Heart right ventricle (tissue), 16 donors: ENCODE data around the gene NFYA. TPM values are rescaled to one million over a fixed set of nuclear protein-coding genes. Genes with fewer than 3 reads are reported as not detected.
A peak's percentile ranks its signal among the peaks of the same experiment; 100 is the strongest.

Experiments used
- ATAC-seq, 8 donors: fragments of 200-7000 bp; cut with Tn5 transposase; one replicate each; pipeline ENCODE4 v1.9.1; 2020; ENCODE audit warnings: mild to moderate bottlenecking in 8 of 8, moderate library complexity in 8 of 8, moderate number of reproducible peaks in 1 of 8
- DNase-seq, 2 donors: peaks; one replicate each; pipeline ENCODE4 v3.0.0-alpha.2; 2020
- H3K27ac ChIP-seq, 10 donors: fragments of 200-600 bp; sonication (generic) in 2 of 10; one replicate each; pipeline versions ENCODE4 v1.5.0 to v1.8.0; 2020 to 2022; ENCODE audit warnings: mild to moderate bottlenecking in 3 of 10
- H3K27me3 ChIP-seq, 7 donors: fragments of 200-600 bp; one replicate each; pipeline ENCODE4 v1.8.0; 2021 to 2022; ENCODE audit warnings: mild to moderate bottlenecking in 2 of 7
- H3K36me3 ChIP-seq, 9 donors: fragments of 200-600 bp; sonication (generic) in 1 of 9; one replicate each; pipeline versions ENCODE4 v1.5.0 to v1.8.0; 2020 to 2022; ENCODE audit warnings: mild to moderate bottlenecking in 2 of 9
- H3K4me1 ChIP-seq, 9 donors: fragments of 200-600 bp; sonication (generic) in 1 of 9; one replicate each; pipeline versions ENCODE4 v1.5.0 to v1.8.0; 2020 to 2022; ENCODE audit warnings: mild to moderate bottlenecking in 4 of 9
- H3K4me3 ChIP-seq, 10 donors: fragments of 200-600 bp; sonication (generic) in 2 of 10; one replicate each; pipeline versions ENCODE4 v1.5.0 to v1.8.0; 2020 to 2022; ENCODE audit warnings: mild to moderate bottlenecking in 7 of 10, moderate library complexity in 2 of 10
- H3K9me3 ChIP-seq, 11 donors: fragments of 200-600 bp in 10 of 11; sonication (generic) in 2 of 11; one replicate each; pipeline versions ENCODE4 v1.5.0 to v1.8.0; 2013 to 2022; ENCODE audit warnings: mild to moderate bottlenecking in 2 of 11, control low read depth in 1 of 11, moderate library complexity in 1 of 11
- WGBS, 2 donors: extraction: QIAGEN DNeasy Blood & Tissue Kit; methylation state at CpG; one replicate each; pipeline ENCODE4 v1.1.7; 2013; ENCODE audit warnings: inconsistent platforms in 1 of 2; 5-methylcytosine and 5-hydroxymethylcytosine counted together
- intact Hi-C, 10 donors: fragments of 100-400 bp; cut with DNase I; formaldehyde crosslinking; loops; one replicate each; pipeline versions ENCODE4 v1.11.1 to v1.14.2; 2022
- polyA plus RNA-seq, 2 donors: library from polyadenylated mRNA; stranded (reverse); fragments of 200-250 nt; gene quantifications; one replicate each; pipeline ENCODE4 v1.2.3, GENCODE V29; 2013
- total RNA-seq, 10 donors: library from RNA; stranded (reverse); fragmentation: NEBNext Ultra II Directional in 3 of 10; extraction: Animal tissue kit (Norgen Biotek cat#: 25700) in 3 of 10; gene quantifications; one replicate each; pipeline versions ENCODE4 v1.2.1 to v1.2.4, GENCODE V29; 2021 to 2023
- TF ChIP-seq, protein P1 (sequence below), 9 donors: fragments of 200-600 bp; sonication (generic) in 2 of 9; IDR thresholded peaks; one replicate each; pipeline versions ENCODE4 v1.5.0 to v1.8.0; 2021 to 2022; ENCODE audit warnings: antibody characterized with exemption in 9 of 9, mild to moderate bottlenecking in 5 of 9, moderate library complexity in 1 of 9
- donor health status: Arrhythmogenic right ventricular cardiomyopathy.
- donor health status: ischemic (EF 13 %, LVEDD 7.1; RV severe dilation, severe dysfunction).
- donor health status: healthy with polysubstance abuse.
- donor health status: DM: no; HTN: yes; CAD: no.
- donor health status: DM: no; HTN: no; CAD: no.
- donor health status: ischemic (EF 25% LVEDD 6.9; RV normal size, moderate dysfunction).
- donor health status: ischemic (EF 25% LVEDD 5.7; RV mildly dilated, moderate dysfunction).
- donor health status: healthy.
- donor health status: DM: yes; HTN: yes; CAD: no.
- donor health status: Ischemic cardiomyopathy.
- donor health status: ischemic (EF 35%, LVEDD 5.7; RV mildly dilated, moderate dysfunction).
- donor health status: nonischemic (EF 11% LVEDD 7.7; RV severe dilation, severe dysfunction).
- donor health status: DM: yes; HTN: yes; CAD: no.
- donor health status: PGD.
- donor health status: ischemic (EF 29% LVEDD 5.4; RV normal size, mild dysfunction).
- donor health status: nonischemic (EF 23%, LVEDD 6.1; RV moderate dilation, normal function).

Gene NFYA
- total and polyA plus RNA-seq, 12 donors: 4.2 to 12.0 (median 10.3) TPM

DNA sequence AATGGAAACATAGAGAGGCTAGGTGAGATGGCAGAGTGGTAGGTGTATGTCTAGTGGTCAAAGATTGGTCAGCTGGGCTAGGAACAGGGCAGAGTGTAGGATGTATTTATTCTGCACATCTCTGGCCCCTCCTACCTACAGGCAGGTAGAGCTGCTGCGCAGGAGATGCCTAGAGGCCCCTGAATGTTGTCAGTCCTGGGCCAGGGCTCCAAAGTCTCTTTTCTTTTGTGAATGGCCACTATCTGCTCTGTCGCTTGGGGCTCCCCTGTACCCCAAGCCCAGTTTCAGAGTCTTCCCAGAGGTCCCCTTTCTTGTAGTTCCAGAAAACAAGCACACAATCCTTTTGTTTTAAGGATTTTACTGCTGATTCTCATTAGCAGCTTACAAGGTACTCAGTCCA lies 25.5 kb upstream of the NFYA start:
- H3K4me3 ChIP-seq: no peak overlapping the region
- H3K27me3 ChIP-seq: no peaks in the 10 kb centered on the region
- H3K4me1 ChIP-seq: peaks cover 0 to 37% (median 19%) of the 10 kb centered on the region in 9 donors
- intact Hi-C loops: no loop called here
- H3K27ac ChIP-seq: no peak overlapping the region
- TF ChIP-seq, protein P1, sequence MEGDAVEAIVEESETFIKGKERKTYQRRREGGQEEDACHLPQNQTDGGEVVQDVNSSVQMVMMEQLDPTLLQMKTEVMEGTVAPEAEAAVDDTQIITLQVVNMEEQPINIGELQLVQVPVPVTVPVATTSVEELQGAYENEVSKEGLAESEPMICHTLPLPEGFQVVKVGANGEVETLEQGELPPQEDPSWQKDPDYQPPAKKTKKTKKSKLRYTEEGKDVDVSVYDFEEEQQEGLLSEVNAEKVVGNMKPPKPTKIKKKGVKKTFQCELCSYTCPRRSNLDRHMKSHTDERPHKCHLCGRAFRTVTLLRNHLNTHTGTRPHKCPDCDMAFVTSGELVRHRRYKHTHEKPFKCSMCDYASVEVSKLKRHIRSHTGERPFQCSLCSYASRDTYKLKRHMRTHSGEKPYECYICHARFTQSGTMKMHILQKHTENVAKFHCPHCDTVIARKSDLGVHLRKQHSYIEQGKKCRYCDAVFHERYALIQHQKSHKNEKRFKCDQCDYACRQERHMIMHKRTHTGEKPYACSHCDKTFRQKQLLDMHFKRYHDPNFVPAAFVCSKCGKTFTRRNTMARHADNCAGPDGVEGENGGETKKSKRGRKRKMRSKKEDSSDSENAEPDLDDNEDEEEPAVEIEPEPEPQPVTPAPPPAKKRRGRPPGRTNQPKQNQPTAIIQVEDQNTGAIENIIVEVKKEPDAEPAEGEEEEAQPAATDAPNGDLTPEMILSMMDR (IDR thresholded peaks at IDR 0.05): no peak
- ATAC-seq (no peak), DNase-seq (no peak)
- no peaks in the 10 kb centered on the region for H3K9me3 ChIP-seq
- 94 to 98% methylated on average over 2 of the region's 2 CpGs for WGBS, 2 donors
- no peaks in the 10 kb centered on the region for H3K36me3 ChIP-seq

DNA sequence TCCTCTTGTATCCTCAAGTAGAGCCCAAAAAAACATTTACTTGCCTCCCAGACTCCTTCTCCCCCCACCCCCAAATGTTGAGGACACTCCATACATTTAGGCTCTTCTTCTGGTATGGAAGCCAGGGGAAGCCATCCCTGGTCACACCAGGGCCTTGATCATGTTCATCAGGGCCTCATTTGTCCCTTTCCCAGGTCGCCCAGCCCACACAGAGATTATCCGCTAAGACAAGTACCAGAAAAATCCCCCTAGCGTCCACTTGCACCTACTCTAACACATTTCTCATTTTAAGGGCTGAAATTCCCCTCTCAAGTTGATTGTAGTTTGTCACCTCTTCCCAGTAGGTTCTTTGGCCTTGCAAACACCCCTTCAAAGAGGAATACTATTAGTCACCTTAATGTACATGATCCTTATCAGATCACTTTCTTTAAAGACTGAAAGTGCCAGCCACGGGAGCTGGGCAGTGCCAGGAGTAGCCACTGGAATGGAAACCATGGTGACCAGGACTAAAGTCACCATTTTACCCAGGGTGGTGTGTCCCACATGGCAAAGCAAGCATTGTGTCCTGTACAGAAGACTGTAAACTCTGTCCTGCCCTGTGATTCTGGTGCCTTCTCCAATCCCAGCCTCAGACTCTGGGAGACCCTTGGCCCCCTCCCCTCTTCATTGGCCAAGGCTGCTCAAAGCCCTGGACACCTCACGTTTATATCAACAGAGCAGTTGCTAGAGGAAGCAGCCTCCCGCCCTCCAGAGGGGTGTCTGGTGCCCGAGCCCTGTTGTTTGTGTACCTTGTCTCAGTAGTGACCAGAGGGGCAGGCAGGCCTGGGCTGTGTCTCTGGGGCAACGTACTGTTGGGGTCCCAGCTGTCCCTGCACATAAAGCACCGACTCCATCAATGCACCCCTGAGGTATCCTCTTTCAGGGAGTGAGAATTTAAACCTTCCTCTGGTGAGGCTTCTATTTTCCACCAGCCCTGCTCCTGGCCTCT lies 24.7 kb upstream of the NFYA start:
- H3K4me1 ChIP-seq: peaks cover 0 to 43% (median 24%) of the 10 kb centered on the region in 9 donors
- 50 to 63% methylated on average over 9 of the region's 9 CpGs for WGBS, 2 donors
- H3K9me3 ChIP-seq: no peaks in the 10 kb centered on the region
- H3K27me3 ChIP-seq: no peaks in the 10 kb centered on the region
- DNase-seq (no peak), ATAC-seq (peak in 1 of 8 donors; percentile 34)
- H3K36me3 ChIP-seq: no peaks in the 10 kb centered on the region
- no peak overlapping the region for H3K4me3 ChIP-seq
- intact Hi-C loops: no loop called here
- TF ChIP-seq, protein P1 (IDR thresholded peaks at IDR 0.05): no peak
- H3K27ac ChIP-seq: peak overlapping the region in 8 of 10 donors; percentile 4 to 82 (median 68)

DNA sequence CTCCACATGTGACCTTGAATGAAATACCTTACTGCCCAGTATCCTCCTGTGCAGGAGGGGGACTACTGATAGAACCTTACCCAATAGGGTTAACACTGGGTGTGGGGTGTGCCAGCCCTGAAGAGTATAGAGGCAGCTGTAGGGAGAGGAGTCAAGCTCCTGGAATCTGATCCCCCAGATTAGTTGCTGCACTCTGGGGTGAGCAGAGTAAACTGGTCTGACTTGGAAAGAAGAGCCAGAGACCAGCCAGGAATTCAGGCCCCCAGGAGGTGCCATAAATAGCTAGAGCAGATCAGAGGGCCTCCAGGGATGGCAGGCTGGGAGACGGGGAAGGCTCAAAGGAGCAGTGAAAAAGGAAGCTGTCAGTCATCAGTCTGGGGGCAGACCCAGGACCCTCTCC lies 23.3 kb upstream of the NFYA start:
- H3K4me1 ChIP-seq: peaks cover 0 to 43% (median 24%) of the 10 kb centered on the region in 9 donors
- no peaks in the 10 kb centered on the region for H3K36me3 ChIP-seq
- ATAC-seq (peak in 6 of 8 donors; percentile 15 to 56 (median 42)), DNase-seq (no peak)
- H3K27ac ChIP-seq: peak overlapping the region; percentile 9 to 82 (median 64)
- no peaks in the 10 kb centered on the region for H3K27me3 ChIP-seq
- 30 to 62% methylated on average over 1 of the region's 1 CpG for WGBS, 2 donors
- intact Hi-C loops: no loop called here
- TF ChIP-seq, protein P1 (IDR thresholded peaks at IDR 0.05): no peak
- H3K4me3 ChIP-seq: no peak overlapping the region
- H3K9me3 ChIP-seq: no peaks in the 10 kb centered on the region

DNA sequence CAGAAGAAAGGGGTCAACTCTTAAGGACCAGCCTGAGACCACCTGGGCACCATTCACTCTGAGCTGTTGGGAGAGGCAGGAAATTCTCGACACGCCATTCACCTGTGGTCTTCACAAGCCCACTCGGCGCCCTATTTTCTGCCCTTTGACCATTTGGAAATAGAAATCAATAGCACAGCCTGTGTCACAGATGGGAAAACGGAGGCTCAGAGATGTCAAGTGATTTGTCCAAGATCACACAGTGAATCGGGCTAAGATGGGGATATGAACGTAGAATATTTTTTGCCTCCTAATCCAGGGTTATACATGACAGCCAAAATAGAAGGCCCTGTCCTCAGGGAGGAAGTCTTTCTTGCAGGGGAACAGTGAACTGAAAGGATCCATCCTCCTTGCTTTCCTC lies 22.8 kb upstream of the NFYA start:
- DNase-seq: no peak
- Histone ChIP-seq H3K9me3 (no peaks in the 10 kb centered on the region), H3K4me3 (no peak overlapping the region), H3K27me3 (no peaks in the 10 kb centered on the region), H3K27ac (peak overlapping the region; percentile 9 to 82 (median 64)), H3K4me1 (peaks cover 0 to 43% (median 24%) of the 10 kb centered on the region in 9 donors), H3K36me3 (no peaks in the 10 kb centered on the region)
- WGBS, 2 donors: 71 to 76% methylated on average over 7 of the region's 7 CpGs
- intact Hi-C loops: no loop called here
- TF ChIP-seq, protein P1 (IDR thresholded peaks at IDR 0.05): no peak
- no peak for ATAC-seq
